Lower lobe of right lung (tissue), 2 donors: ENCODE data around the gene MRPL30. TPM values are rescaled to one million over a fixed set of nuclear protein-coding genes. Genes with fewer than 3 reads are reported as not detected.

Experiments used
- ATAC-seq, 2 donors: fragments of 200-7000 bp; cut with Tn5 transposase; one replicate each; pipeline ENCODE4 v1.9.1; 2020 to 2022; ENCODE audit warnings: mild to moderate bottlenecking in 2 of 2, moderate library complexity in 2 of 2
- DNase-seq: peaks from one replicate; pipeline ENCODE4 v3.0.0-alpha.2; 2020
- H3K27ac ChIP-seq: fragments of 200-600 bp; one replicate; pipeline ENCODE4 v1.8.0; 2022
- H3K27me3 ChIP-seq: fragments of 200-600 bp; one replicate; pipeline ENCODE4 v1.8.0; 2022; ENCODE audit warnings: low read depth
- H3K36me3 ChIP-seq: fragments of 200-600 bp; one replicate; pipeline ENCODE4 v1.8.0; 2022; ENCODE audit warnings: mild to moderate bottlenecking
- H3K4me1 ChIP-seq: fragments of 200-600 bp; one replicate; pipeline ENCODE4 v1.8.0; 2022
- H3K4me3 ChIP-seq: fragments of 200-600 bp; one replicate; pipeline ENCODE4 v1.8.0; 2022; ENCODE audit warnings: mild to moderate bottlenecking
- H3K9me3 ChIP-seq: fragments of 200-600 bp; one replicate; pipeline ENCODE4 v1.8.0; 2022
- intact Hi-C: fragments of 100-400 bp; cut with DNase I; formaldehyde crosslinking; loops from one replicate; pipeline ENCODE4 v1.11.0; 2022
- total RNA-seq: library from RNA; stranded (reverse); fragmentation: NEBNext Ultra II Directional; extraction: Animal tissue kit (Norgen Biotek cat#: 25700); gene quantifications from one replicate; pipeline ENCODE4 v1.2.1, GENCODE V29; 2021
- TF ChIP-seq, protein P1 (sequence below): fragments of 200-600 bp; IDR thresholded peaks from one replicate; pipeline ENCODE4 v1.8.0; 2022; ENCODE audit warnings: antibody characterized with exemption, mild to moderate bottlenecking
- donor health status: DM: no; HTN: yes; CAD: no; lungs with severe emphysema.

Gene MRPL30
- total RNA-seq, 1 donor from 2014 or later, result 19.4 TPM

DNA sequence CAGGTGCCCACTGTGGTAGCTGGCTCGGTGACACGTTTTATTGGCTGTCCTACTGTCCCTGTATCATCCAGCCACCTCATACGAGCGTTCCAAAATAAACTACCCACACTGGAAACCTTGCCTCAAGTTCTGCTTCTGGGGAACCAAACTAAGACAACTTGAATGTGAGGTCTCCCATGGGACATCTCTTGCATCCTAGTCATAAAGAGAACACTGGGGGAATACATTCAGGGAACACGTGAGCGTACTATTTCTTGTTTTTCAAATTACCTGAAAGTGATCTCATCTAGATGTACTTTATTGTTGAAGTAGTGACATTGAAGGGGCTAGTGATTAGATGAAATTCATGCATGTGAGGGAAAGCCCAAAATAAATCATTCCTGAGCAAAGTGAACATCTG is 59.4 kb downstream of the MRPL30 start:
- H3K27ac ChIP-seq, result no peak overlapping the region
- H3K36me3 ChIP-seq, result no peaks in the 10 kb centered on the region
- H3K9me3 ChIP-seq, result no peaks in the 10 kb centered on the region
- intact Hi-C loops, result no loop called here
- no peak for DNase-seq
- H3K27me3 ChIP-seq, result no peaks in the 10 kb centered on the region
- TF ChIP-seq, protein P1, sequence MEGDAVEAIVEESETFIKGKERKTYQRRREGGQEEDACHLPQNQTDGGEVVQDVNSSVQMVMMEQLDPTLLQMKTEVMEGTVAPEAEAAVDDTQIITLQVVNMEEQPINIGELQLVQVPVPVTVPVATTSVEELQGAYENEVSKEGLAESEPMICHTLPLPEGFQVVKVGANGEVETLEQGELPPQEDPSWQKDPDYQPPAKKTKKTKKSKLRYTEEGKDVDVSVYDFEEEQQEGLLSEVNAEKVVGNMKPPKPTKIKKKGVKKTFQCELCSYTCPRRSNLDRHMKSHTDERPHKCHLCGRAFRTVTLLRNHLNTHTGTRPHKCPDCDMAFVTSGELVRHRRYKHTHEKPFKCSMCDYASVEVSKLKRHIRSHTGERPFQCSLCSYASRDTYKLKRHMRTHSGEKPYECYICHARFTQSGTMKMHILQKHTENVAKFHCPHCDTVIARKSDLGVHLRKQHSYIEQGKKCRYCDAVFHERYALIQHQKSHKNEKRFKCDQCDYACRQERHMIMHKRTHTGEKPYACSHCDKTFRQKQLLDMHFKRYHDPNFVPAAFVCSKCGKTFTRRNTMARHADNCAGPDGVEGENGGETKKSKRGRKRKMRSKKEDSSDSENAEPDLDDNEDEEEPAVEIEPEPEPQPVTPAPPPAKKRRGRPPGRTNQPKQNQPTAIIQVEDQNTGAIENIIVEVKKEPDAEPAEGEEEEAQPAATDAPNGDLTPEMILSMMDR, result no peak
- H3K4me3 ChIP-seq, result no peak overlapping the region
- ATAC-seq, result no peak
- H3K4me1 ChIP-seq, result no peaks in the 10 kb centered on the region

DNA sequence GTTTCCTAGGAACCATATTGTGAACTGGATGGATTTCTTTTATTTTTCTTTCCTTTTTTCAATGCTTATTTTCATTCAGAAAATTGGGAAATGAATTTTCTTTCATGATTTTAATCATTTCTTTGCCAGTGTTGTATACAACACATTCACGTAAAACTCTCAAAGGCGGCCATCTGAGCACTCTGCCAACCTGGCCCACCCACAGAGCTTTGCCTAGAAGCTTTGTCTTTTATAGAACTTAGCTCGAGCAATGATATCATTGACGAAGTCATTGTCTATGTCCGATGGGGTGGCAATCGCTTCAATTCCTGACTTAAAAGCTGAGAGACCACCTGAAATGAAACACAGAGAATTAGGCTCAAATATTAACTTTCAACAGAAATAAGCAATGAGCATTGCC is 61.2 kb downstream of the MRPL30 start:
- DNase-seq (no peak), ATAC-seq (no peak)
- intact Hi-C loops, result no loop called here
- H3K36me3 ChIP-seq, result no peaks in the 10 kb centered on the region
- TF ChIP-seq, protein P1, result no peak
- no peak overlapping the region for H3K27ac ChIP-seq
- no peak overlapping the region for H3K4me3 ChIP-seq
- H3K9me3 ChIP-seq, result no peaks in the 10 kb centered on the region
- no peaks in the 10 kb centered on the region for H3K27me3 ChIP-seq
- H3K4me1 ChIP-seq, result no peaks in the 10 kb centered on the region

Other genes starting within 250 kb of the MRPL30 start
- gene CRACDL, start 245.0 kb upstream of the MRPL30 start, total RNA-seq, result 17.8 TPM
- gene C2orf15, start 39.5 kb upstream of the MRPL30 start, total RNA-seq, result 1.5 TPM
- gene TSGA10, start 26.2 kb upstream of the MRPL30 start, total RNA-seq, result 9.9 TPM
- gene LIPT1, start 26.2 kb upstream of the MRPL30 start, total RNA-seq, result 6.2 TPM
- gene MITD1, start 126 bp upstream of the MRPL30 start, total RNA-seq, result 28.1 TPM
- gene LYG2, start 74.5 kb downstream of the MRPL30 start, total RNA-seq, result not detected
- gene LYG1, start 120.0 kb downstream of the MRPL30 start, total RNA-seq, result 1.0 TPM
- gene TXNDC9, start 155.1 kb downstream of the MRPL30 start, total RNA-seq, result 23.4 TPM
- 31.0 TPM for gene EIF5B, start 156.2 kb downstream of the MRPL30 start, total RNA-seq